Breast epithelium (tissue), 3 donors: ENCODE results near the gene HDAC9.

ENCODE experiments used
- CTCF ChIP-seq, 3 donors: fragments of 450-650 bp; IDR thresholded peaks; one replicate each; pipeline ENCODE4 v1.5.1; 2016 to 2017; ENCODE audit warnings: antibody characterized with exemption in 3 of 3, mild to moderate bottlenecking in 3 of 3, moderate library complexity in 3 of 3
- POLR2A ChIP-seq: fragments of 450-650 bp; IDR thresholded peaks from one replicate; pipeline ENCODE4 v1.6.1; 2016; ENCODE audit warnings: antibody characterized with exemption, mild to moderate bottlenecking, moderate library complexity

GRCh38 chr7:18680576-18680975, 185.0 kb downstream of the HDAC9 start:
- TF ChIP-seq POLR2A (no peak), CTCF (IDR thresholded peaks at IDR 0.05) (no peak)
